Measurements from ENCODE around the gene CHST11.
A peak's percentile ranks its signal among the peaks of the same experiment; 100 is the strongest.

Gene CHST11

GRCh38 chr12:104516821-104517220 is 60.1 kb downstream of the CHST11 start:
- H3K36me3 ChIP-seq (ENCODE audit: control insufficient read depth in 4 of 4, insufficient read depth in 4 of 4, low read length in 3 of 4): peaks cover 0 to 39% (median 0%) of the 10 kb centered on the region in 4 experiments
- no peaks in the 10 kb centered on the region for H3K9me3 ChIP-seq (ENCODE audit: control extremely low read depth in 1 of 5, control insufficient read depth in 4 of 5, insufficient read depth in 2 of 5, low read depth in 1 of 5, low read length in 4 of 5)
- POLR2A ChIA-PET: interaction anchor here (0.6 to 1.3 kb wide), 4 partner anchors 8 to 82 kb away, joined by 3 to 5 read pairs (median 3); no protein-coding TSS in a partner anchor
- peaks cover 23 to 90% (median 71%) of the 10 kb centered on the region in 4 experiments for H3K4me1 ChIP-seq (ENCODE audit: control extremely low read depth in 1 of 4, control insufficient read depth in 4 of 4, insufficient read depth in 4 of 4, low read length in 3 of 4)
- DNase-seq: no peak
- H3K27me3 ChIP-seq (replicated peaks in 2 of 5; ENCODE audit: control insufficient read depth in 4 of 5, insufficient read depth in 5 of 5, low read length in 4 of 5): no peaks in the 10 kb centered on the region
- no peak overlapping the region for H3K4me3 ChIP-seq (ENCODE audit: control insufficient read depth in 1 of 7, extremely low read depth in 1 of 7, insufficient read depth in 4 of 7, low read depth in 2 of 7, low read length in 6 of 7)
- no CpG with 5 or more reads among the region's 1 CpG for WGBS (ENCODE audit: insufficient coverage)
- H3K27ac ChIP-seq (ENCODE audit: insufficient read depth in 1 of 2, low read depth in 1 of 2, low read length in 2 of 2, poor library complexity in 1 of 2, severe bottlenecking in 2 of 2): peak overlapping the region in 1 of 2 experiments; percentile 4
- CTCF ChIA-PET: interaction anchor here (0.8 to 3.4 kb wide), 7 partner anchors 14 to 59 kb away, joined by 3 to 15 read pairs (median 6); no protein-coding TSS in a partner anchor

GRCh38 chr12:104517880-104518279 is 61.1 kb downstream of the CHST11 start:
- Histone ChIP-seq H3K27ac (ENCODE audit: insufficient read depth in 1 of 2, low read depth in 1 of 2, low read length in 2 of 2, poor library complexity in 1 of 2, severe bottlenecking in 2 of 2) (no peak overlapping the region), H3K9me3 (ENCODE audit: control extremely low read depth in 1 of 5, control insufficient read depth in 4 of 5, insufficient read depth in 2 of 5, low read depth in 1 of 5, low read length in 4 of 5) (no peaks in the 10 kb centered on the region), H3K27me3 (replicated peaks in 2 of 5; ENCODE audit: control insufficient read depth in 4 of 5, insufficient read depth in 5 of 5, low read length in 4 of 5) (no peaks in the 10 kb centered on the region), H3K4me3 (ENCODE audit: control insufficient read depth in 1 of 7, extremely low read depth in 1 of 7, insufficient read depth in 4 of 7, low read depth in 2 of 7, low read length in 6 of 7) (no peak overlapping the region), H3K36me3 (ENCODE audit: control insufficient read depth in 4 of 4, insufficient read depth in 4 of 4, low read length in 3 of 4) (peaks cover 0 to 32% (median 0%) of the 10 kb centered on the region in 4 experiments), H3K4me1 (ENCODE audit: control extremely low read depth in 1 of 4, control insufficient read depth in 4 of 4, insufficient read depth in 4 of 4, low read length in 3 of 4) (peaks cover 28 to 95% (median 78%) of the 10 kb centered on the region in 4 experiments)
- WGBS (ENCODE audit: insufficient coverage): 94% methylated on average over 9 of the region's 10 CpGs
- POLR2A ChIA-PET: interaction anchor here (1.1 kb wide), 1 partner anchor 27 kb away, joined by 3 read pairs; no protein-coding TSS in a partner anchor
- CTCF ChIA-PET: interaction anchor here (0.8 to 3.4 kb wide), 6 partner anchors 18 to 60 kb away, joined by 3 to 15 read pairs (median 4); no protein-coding TSS in a partner anchor
- DNase-seq: no peak

DNA sequence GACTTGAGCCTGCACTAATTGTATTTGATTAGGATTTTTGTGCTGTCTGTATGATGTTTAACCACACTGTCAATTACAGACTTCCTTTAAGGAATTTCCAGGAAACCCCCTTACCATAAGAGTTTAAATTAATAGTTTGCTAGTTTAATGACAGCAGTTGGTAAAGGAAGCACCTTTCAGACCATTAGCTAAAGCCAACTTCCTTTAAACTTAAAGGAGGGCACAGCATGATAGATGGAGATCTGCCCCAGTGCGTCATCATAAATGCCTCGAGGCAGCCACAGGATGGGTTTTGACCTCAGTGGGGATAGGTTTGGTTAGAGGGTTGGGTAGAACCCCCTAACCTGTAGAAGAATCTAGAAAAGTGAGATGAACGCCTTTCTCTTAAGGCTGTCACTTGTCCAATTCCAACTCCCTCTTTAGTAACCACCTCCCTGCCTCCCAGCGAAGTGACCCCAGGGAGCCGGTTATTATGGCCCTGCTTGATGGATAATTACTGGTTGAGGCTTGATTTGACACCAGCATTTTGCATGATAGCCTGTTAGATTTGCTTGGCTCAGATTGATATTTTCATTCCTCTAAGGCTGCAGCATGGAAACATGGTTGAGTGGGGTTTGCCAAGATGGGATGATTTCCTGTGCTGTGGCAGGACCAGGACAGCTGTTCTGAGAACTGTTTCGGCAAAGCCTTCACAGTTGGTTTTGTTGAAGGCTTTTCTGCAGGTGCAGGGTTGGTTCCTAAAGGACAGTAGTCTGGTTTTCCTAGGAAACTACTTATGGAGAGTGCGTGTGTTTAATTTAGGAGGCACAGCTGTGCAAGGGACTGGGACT is 62.7 kb downstream of the CHST11 start:
- 65% methylated on average over 2 of the region's 7 CpGs for WGBS (ENCODE audit: insufficient coverage)
- peaks cover 40 to 98% (median 88%) of the 10 kb centered on the region in 4 experiments for H3K4me1 ChIP-seq (ENCODE audit: control extremely low read depth in 1 of 4, control insufficient read depth in 4 of 4, insufficient read depth in 4 of 4, low read length in 3 of 4)
- POLR2A ChIA-PET: interaction anchor here (0.7 to 1.6 kb wide), 4 partner anchors 13 to 197 kb away, joined by 3 to 5 read pairs (median 3); no protein-coding TSS in a partner anchor

GRCh38 chr12:104520242-104520900 is 63.6 kb downstream of the CHST11 start:
- CTCF ChIA-PET: interaction anchor here (0.7 to 1.8 kb wide), 3 partner anchors 49 to 534 kb away, joined by 3 to 5 read pairs (median 3); no protein-coding TSS in a partner anchor
- Histone ChIP-seq H3K4me1 (ENCODE audit: control extremely low read depth in 1 of 4, control insufficient read depth in 4 of 4, insufficient read depth in 4 of 4, low read length in 3 of 4) (peaks cover 40 to 98% (median 89%) of the 10 kb centered on the region in 4 experiments), H3K27ac (ENCODE audit: insufficient read depth in 1 of 2, low read depth in 1 of 2, low read length in 2 of 2, poor library complexity in 1 of 2, severe bottlenecking in 2 of 2) (peak overlapping the region; percentile 61 to 73), H3K36me3 (ENCODE audit: control insufficient read depth in 4 of 4, insufficient read depth in 4 of 4, low read length in 3 of 4) (peaks cover 0 to 14% (median 0%) of the 10 kb centered on the region in 4 experiments), H3K9me3 (ENCODE audit: control extremely low read depth in 1 of 5, control insufficient read depth in 4 of 5, insufficient read depth in 2 of 5, low read depth in 1 of 5, low read length in 4 of 5) (no peaks in the 10 kb centered on the region), H3K27me3 (replicated peaks in 2 of 5; ENCODE audit: control insufficient read depth in 4 of 5, insufficient read depth in 5 of 5, low read length in 4 of 5) (no peaks in the 10 kb centered on the region), H3K4me3 (ENCODE audit: control insufficient read depth in 1 of 7, extremely low read depth in 1 of 7, insufficient read depth in 4 of 7, low read depth in 2 of 7, low read length in 6 of 7) (peak overlapping the region in 2 of 7 experiments; percentile 1 to 53)
- POLR2A ChIA-PET: interaction anchor here (1.5 kb wide), 1 partner anchor 63 kb away, joined by 3 read pairs; no protein-coding TSS in a partner anchor
- 58% methylated on average over 3 of the region's 4 CpGs for WGBS (ENCODE audit: insufficient coverage)
- DNase-seq: no peak

More for the DNA sequence above, 62.7 kb downstream of the CHST11 start:
- Histone ChIP-seq H3K36me3 (ENCODE audit: control insufficient read depth in 4 of 4, insufficient read depth in 4 of 4, low read length in 3 of 4) (peaks cover 0 to 21% (median 0%) of the 10 kb centered on the region in 4 experiments), H3K4me3 (ENCODE audit: control insufficient read depth in 1 of 7, extremely low read depth in 1 of 7, insufficient read depth in 4 of 7, low read depth in 2 of 7, low read length in 6 of 7) (peak overlapping the region in 3 of 7 experiments; percentile 1 to 53 (median 12)), H3K9me3 (ENCODE audit: control extremely low read depth in 1 of 5, control insufficient read depth in 4 of 5, insufficient read depth in 2 of 5, low read depth in 1 of 5, low read length in 4 of 5) (no peaks in the 10 kb centered on the region), H3K27ac (ENCODE audit: insufficient read depth in 1 of 2, low read depth in 1 of 2, low read length in 2 of 2, poor library complexity in 1 of 2, severe bottlenecking in 2 of 2) (peak overlapping the region; percentile 61 to 73), H3K27me3 (replicated peaks in 2 of 5; ENCODE audit: control insufficient read depth in 4 of 5, insufficient read depth in 5 of 5, low read length in 4 of 5) (no peaks in the 10 kb centered on the region)
- DNase-seq: peak; percentile 90 to 98 (median 97)
- CTCF ChIA-PET: interaction anchor here (0.7 to 1.8 kb wide), 3 partner anchors 50 to 535 kb away, joined by 3 to 5 read pairs (median 3); no protein-coding TSS in a partner anchor

- peaks cover 0 to 18% (median 0%) of the 10 kb centered on the region in 4 experiments for H3K36me3 ChIP-seq (ENCODE audit: control insufficient read depth in 4 of 4, insufficient read depth in 4 of 4, low read length in 3 of 4)
- H3K4me1 ChIP-seq (ENCODE audit: control extremely low read depth in 1 of 4, control insufficient read depth in 4 of 4, insufficient read depth in 4 of 4, low read length in 3 of 4): peaks cover 37 to 96% (median 87%) of the 10 kb centered on the region in 4 experiments
- no peak overlapping the region for H3K4me3 ChIP-seq (ENCODE audit: control insufficient read depth in 1 of 7, extremely low read depth in 1 of 7, insufficient read depth in 4 of 7, low read depth in 2 of 7, low read length in 6 of 7)
- 83% methylated on average over 1 of the region's 5 CpGs for WGBS (ENCODE audit: insufficient coverage)
- no peaks in the 10 kb centered on the region for H3K9me3 ChIP-seq (ENCODE audit: control extremely low read depth in 1 of 5, control insufficient read depth in 4 of 5, insufficient read depth in 2 of 5, low read depth in 1 of 5, low read length in 4 of 5)
- ChIA-PET CTCF (interaction anchor here (1.0 to 1.5 kb wide), 3 partner anchors 21 to 199 kb away, joined by 3 to 4 read pairs (median 3); no protein-coding TSS in a partner anchor), POLR2A (interaction anchor here (1.5 kb wide), 1 partner anchor 62 kb away, joined by 3 read pairs; no protein-coding TSS in a partner anchor)
- no peaks in the 10 kb centered on the region for H3K27me3 ChIP-seq (replicated peaks in 2 of 5; ENCODE audit: control insufficient read depth in 4 of 5, insufficient read depth in 5 of 5, low read length in 4 of 5)
- DNase-seq: no peak
- H3K27ac ChIP-seq (ENCODE audit: insufficient read depth in 1 of 2, low read depth in 1 of 2, low read length in 2 of 2, poor library complexity in 1 of 2, severe bottlenecking in 2 of 2): no peak overlapping the region
These were observed 65.0 kb downstream of the CHST11 start for GRCh38 chr12:104521731-104522130.

GRCh38 chr12:104522985-104523722 is 66.4 kb downstream of the CHST11 start:
- CTCF ChIA-PET: interaction anchor here (1.0 to 2.3 kb wide), 4 partner anchors 10 to 149 kb away, joined by 3 to 6 read pairs (median 4); no protein-coding TSS in a partner anchor

More at GRCh38 chr12:104522985-104523722, 66.4 kb downstream of the CHST11 start:
- 0% methylated on average over 1 of the region's 4 CpGs for WGBS (ENCODE audit: insufficient coverage)
- Histone ChIP-seq H3K4me3 (ENCODE audit: control insufficient read depth in 1 of 7, extremely low read depth in 1 of 7, insufficient read depth in 4 of 7, low read depth in 2 of 7, low read length in 6 of 7) (no peak overlapping the region), H3K27ac (ENCODE audit: insufficient read depth in 1 of 2, low read depth in 1 of 2, low read length in 2 of 2, poor library complexity in 1 of 2, severe bottlenecking in 2 of 2) (peak overlapping the region in 1 of 2 experiments; percentile 36), H3K27me3 (replicated peaks in 2 of 5; ENCODE audit: control insufficient read depth in 4 of 5, insufficient read depth in 5 of 5, low read length in 4 of 5) (no peaks in the 10 kb centered on the region), H3K4me1 (ENCODE audit: control extremely low read depth in 1 of 4, control insufficient read depth in 4 of 4, insufficient read depth in 4 of 4, low read length in 3 of 4) (peaks cover 39 to 89% (median 78%) of the 10 kb centered on the region in 4 experiments), H3K36me3 (ENCODE audit: control insufficient read depth in 4 of 4, insufficient read depth in 4 of 4, low read length in 3 of 4) (peaks cover 0 to 21% (median 6%) of the 10 kb centered on the region in 4 experiments), H3K9me3 (ENCODE audit: control extremely low read depth in 1 of 5, control insufficient read depth in 4 of 5, insufficient read depth in 2 of 5, low read depth in 1 of 5, low read length in 4 of 5) (peaks cover 0 to 6% (median 0%) of the 10 kb centered on the region in 5 experiments)
- POLR2A ChIA-PET: interaction anchor here (0.6 to 1.1 kb wide), 3 partner anchors 48 to 147 kb away, joined by 3 read pairs; no protein-coding TSS in a partner anchor
- peak; percentile 31 to 70 (median 61) for DNase-seq

All from common myeloid progenitor, CD34-positive (primary cell).